GM18498 (cell line): ENCODE results near the gene SALL2.
A peak's percentile ranks its signal among the peaks of the same experiment; 100 is the strongest.

Experiments used
- ATAC-seq: cut with Tn5 transposase; IDR thresholded peaks from one replicate; pipeline ENCODE4 v1.9.1; 2021; ENCODE audit warnings: mild to moderate bottlenecking, moderate library complexity; ENCODE audit not compliant: unreplicated experiment

SALL2 gene

GRCh38 chr14:21494902-21495762 lies 31.0 kb downstream of the SALL2 start:
- no peak for ATAC-seq

- ATAC-seq, result no peak
Measured at GRCh38 chr14:21486640-21487087, 39.5 kb downstream of the SALL2 start.

- peak; percentile 99 for ATAC-seq
Measured at GRCh38 chr14:21476925-21477681, 49.0 kb downstream of the SALL2 start, which contains the start of the genes RAB2B and TOX4. Gene RAB2B (minus strand): TSS chr14:21476959. CDS start chr14:21476872, 87 bp downstream. Gene TOX4 (plus strand): TSS chr14:21477195. CDS start chr14:21477279, 84 bp downstream.

GRCh38 chr14:21476523-21476924 lies 49.6 kb downstream of the SALL2 start:
- peak; percentile 39 for ATAC-seq

GRCh38 chr14:21475767-21476522 lies 50.2 kb downstream of the SALL2 start:
- ATAC-seq, result no peak
